Hepatocyte (in vitro differentiated cells): ENCODE data around the gene TMEM145.

Source experiments
- EZH2 ChIP-seq: fragments of 200-600 bp; sonication (generic); IDR thresholded peaks from 2 replicates; pipeline ENCODE4 v1.6.1; 2016; ENCODE audit warnings: antibody characterized with exemption, mild to moderate bottlenecking, borderline replicate concordance
- TF ChIP-seq, protein P1 (sequence below): fragments of 200-600 bp; sonication (generic); IDR thresholded peaks from 2 replicates; pipeline ENCODE4 v1.5.1; 2016; ENCODE audit warnings: antibody characterized with exemption, mild to moderate bottlenecking; ENCODE audit not compliant: poor library complexity

- TF ChIP-seq, protein P1, sequence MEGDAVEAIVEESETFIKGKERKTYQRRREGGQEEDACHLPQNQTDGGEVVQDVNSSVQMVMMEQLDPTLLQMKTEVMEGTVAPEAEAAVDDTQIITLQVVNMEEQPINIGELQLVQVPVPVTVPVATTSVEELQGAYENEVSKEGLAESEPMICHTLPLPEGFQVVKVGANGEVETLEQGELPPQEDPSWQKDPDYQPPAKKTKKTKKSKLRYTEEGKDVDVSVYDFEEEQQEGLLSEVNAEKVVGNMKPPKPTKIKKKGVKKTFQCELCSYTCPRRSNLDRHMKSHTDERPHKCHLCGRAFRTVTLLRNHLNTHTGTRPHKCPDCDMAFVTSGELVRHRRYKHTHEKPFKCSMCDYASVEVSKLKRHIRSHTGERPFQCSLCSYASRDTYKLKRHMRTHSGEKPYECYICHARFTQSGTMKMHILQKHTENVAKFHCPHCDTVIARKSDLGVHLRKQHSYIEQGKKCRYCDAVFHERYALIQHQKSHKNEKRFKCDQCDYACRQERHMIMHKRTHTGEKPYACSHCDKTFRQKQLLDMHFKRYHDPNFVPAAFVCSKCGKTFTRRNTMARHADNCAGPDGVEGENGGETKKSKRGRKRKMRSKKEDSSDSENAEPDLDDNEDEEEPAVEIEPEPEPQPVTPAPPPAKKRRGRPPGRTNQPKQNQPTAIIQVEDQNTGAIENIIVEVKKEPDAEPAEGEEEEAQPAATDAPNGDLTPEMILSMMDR: no peak
- no peak for TF ChIP-seq EZH2
Measured at GRCh38 chr19:42348211-42348610, 35.1 kb downstream of the TMEM145 start.
